ENCODE results near the gene HS6ST2.

- TF ChIP-seq EZH2 (IDR thresholded peaks at IDR 0.05; ENCODE audit: low read depth), result no peak
- TF ChIP-seq, protein P1, sequence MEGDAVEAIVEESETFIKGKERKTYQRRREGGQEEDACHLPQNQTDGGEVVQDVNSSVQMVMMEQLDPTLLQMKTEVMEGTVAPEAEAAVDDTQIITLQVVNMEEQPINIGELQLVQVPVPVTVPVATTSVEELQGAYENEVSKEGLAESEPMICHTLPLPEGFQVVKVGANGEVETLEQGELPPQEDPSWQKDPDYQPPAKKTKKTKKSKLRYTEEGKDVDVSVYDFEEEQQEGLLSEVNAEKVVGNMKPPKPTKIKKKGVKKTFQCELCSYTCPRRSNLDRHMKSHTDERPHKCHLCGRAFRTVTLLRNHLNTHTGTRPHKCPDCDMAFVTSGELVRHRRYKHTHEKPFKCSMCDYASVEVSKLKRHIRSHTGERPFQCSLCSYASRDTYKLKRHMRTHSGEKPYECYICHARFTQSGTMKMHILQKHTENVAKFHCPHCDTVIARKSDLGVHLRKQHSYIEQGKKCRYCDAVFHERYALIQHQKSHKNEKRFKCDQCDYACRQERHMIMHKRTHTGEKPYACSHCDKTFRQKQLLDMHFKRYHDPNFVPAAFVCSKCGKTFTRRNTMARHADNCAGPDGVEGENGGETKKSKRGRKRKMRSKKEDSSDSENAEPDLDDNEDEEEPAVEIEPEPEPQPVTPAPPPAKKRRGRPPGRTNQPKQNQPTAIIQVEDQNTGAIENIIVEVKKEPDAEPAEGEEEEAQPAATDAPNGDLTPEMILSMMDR (conservative IDR thresholded peaks at IDR 0.05), result no peak
Observed at GRCh38 chrX:132860200-132860599, 98.2 kb downstream of the HS6ST2 start.

Measured in PC-9 (cell line).